Testis (tissue), 3 donors: ENCODE measurements around the gene MAGOH. TPM values are rescaled to one million over a fixed set of nuclear protein-coding genes. Genes with fewer than 3 reads are reported as not detected.

Experiments
- DNase-seq: peaks from one replicate; pipeline ENCODE4 v3.0.0-alpha.2; 2019
- H3K27ac ChIP-seq, 2 donors: fragments of 200-600 bp; sonication (generic); one replicate each; pipeline ENCODE4 v1.5.1; 2019
- H3K27me3 ChIP-seq: fragments of 200-600 bp; sonication (generic); one replicate; pipeline ENCODE4 v1.5.1; 2019
- H3K36me3 ChIP-seq: fragments of 200-600 bp; sonication (generic); one replicate; pipeline ENCODE4 v1.5.1; 2017; ENCODE audit warnings: low read depth; ENCODE audit errors: missing control alignments
- H3K4me1 ChIP-seq: fragments of 200-600 bp; sonication (generic); one replicate; pipeline ENCODE4 v1.5.1; 2019
- H3K4me3 ChIP-seq, 2 donors: fragments of 200-600 bp; sonication (generic); one replicate each; pipeline ENCODE4 v1.5.1; 2017 to 2019
- H3K9me3 ChIP-seq: fragments of 200-600 bp; sonication (generic); one replicate; pipeline ENCODE4 v1.5.1; 2017
- POLR2A ChIP-seq: fragments of 450-650 bp; IDR thresholded peaks from one replicate; pipeline ENCODE4 v1.6.1; 2017; ENCODE audit warnings: antibody characterized with exemption, mild to moderate bottlenecking, moderate library complexity
- WGBS, 2 donors: methylation state at CpG; one replicate each; pipeline ENCODE4 v1.1.5; 2018; 5-methylcytosine and 5-hydroxymethylcytosine counted together
- intact Hi-C: fragments of 100-400 bp; cut with DNase I; formaldehyde crosslinking; loops from one replicate; pipeline ENCODE4 v1.15.1; 2023; ENCODE audit warnings: low total_unique reads
- polyA plus RNA-seq: library from polyadenylated mRNA; stranded (reverse); fragments of 350-450 nt; fragmentation: Illumina TruSeq; extraction: RNeasy Lipid Tissue Mini Kit (QIAGEN cat#74804); gene quantifications from one replicate; pipeline ENCODE4 v1.2.3, GENCODE V29; 2014; ENCODE audit warnings: low read depth, low replicate concordance; ENCODE audit not compliant: insufficient read depth
- total RNA-seq, 2 donors: library from RNA; depleted of rRNA; stranded (reverse); fragments of >200 nt; gene quantifications; one replicate each; pipeline ENCODE4 v1.2.3, GENCODE V29; 2016
- TF ChIP-seq, protein P1 (sequence below), 3 experiments: fragments of 450-650 bp in 2 of 3; fragments of 200-600 bp in 1 of 3; sonication (generic) in 1 of 3; IDR thresholded peaks; one replicate each; pipeline ENCODE4 v1.5.1; 2016 to 2019; ENCODE audit warnings: antibody characterized with exemption in 3 of 3, mild to moderate bottlenecking in 2 of 3, moderate library complexity in 1 of 3

Gene MAGOH
- total and polyA plus RNA-seq, 3 donors from 2014 or later = 32.0 to 50.0 (median 39.1) TPM

DNA sequence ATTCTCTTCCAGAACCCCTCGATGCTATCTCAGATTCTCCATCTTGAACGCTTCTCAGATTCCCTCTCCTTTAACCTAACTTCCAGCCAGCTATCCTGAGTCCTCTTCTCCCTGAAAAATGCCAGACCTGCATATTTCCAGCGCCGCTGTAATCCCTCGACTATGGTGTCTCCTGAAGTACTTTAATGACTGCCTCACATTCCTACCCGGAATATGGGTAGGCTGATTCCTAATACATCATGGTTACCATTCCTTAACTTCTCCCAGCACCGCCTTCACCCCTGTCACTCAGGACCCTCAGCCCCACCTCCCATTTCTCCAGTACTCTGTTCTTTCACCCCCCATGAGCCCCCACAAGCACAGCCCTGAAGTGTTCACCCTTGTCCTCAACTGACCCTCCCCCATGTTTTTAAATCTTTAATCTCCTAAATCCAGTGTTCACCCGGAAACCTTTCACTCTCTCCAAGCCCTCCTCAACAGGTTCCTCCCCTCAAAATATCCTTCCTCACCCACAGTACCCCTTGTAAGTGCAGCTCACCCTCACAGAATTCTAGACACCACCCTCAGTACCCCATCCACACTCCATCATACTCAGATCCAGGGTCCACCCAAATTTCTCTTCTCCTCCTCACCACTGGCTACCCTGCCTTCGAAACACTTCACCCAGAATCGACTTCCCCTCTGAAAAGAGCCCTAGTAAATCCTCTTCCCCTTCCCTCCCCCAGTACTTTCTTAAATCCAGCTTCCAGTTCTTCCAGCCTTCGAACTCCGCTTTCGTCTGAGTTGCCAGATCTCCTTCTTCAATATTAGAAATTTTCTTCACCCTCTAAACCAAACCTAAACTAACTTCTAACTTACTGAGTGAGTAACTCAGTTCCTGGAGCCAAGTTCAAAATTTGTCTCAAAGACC, 40.8 kb downstream of the MAGOH start:
- Histone ChIP-seq H3K9me3 (no peaks in the 10 kb centered on the region), H3K27ac (peak overlapping the region; percentile 96), H3K27me3 (no peaks in the 10 kb centered on the region), H3K36me3 (no peaks in the 10 kb centered on the region), H3K4me1 (peaks cover 32% of the 10 kb centered on the region), H3K4me3 (peak overlapping the region; percentile 92 to 97)
- intact Hi-C loops = no loop called here
- WGBS, 2 donors = 21 to 22% methylated on average over 13 of the region's 13 CpGs
- DNase-seq = no peak
- no peak for TF ChIP-seq POLR2A
- TF ChIP-seq, protein P1, sequence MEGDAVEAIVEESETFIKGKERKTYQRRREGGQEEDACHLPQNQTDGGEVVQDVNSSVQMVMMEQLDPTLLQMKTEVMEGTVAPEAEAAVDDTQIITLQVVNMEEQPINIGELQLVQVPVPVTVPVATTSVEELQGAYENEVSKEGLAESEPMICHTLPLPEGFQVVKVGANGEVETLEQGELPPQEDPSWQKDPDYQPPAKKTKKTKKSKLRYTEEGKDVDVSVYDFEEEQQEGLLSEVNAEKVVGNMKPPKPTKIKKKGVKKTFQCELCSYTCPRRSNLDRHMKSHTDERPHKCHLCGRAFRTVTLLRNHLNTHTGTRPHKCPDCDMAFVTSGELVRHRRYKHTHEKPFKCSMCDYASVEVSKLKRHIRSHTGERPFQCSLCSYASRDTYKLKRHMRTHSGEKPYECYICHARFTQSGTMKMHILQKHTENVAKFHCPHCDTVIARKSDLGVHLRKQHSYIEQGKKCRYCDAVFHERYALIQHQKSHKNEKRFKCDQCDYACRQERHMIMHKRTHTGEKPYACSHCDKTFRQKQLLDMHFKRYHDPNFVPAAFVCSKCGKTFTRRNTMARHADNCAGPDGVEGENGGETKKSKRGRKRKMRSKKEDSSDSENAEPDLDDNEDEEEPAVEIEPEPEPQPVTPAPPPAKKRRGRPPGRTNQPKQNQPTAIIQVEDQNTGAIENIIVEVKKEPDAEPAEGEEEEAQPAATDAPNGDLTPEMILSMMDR (IDR thresholded peaks at IDR 0.05) = no peak

- Histone ChIP-seq H3K27me3 (no peaks in the 10 kb centered on the region), H3K9me3 (no peaks in the 10 kb centered on the region), H3K4me1 (peaks cover 32% of the 10 kb centered on the region), H3K36me3 (no peaks in the 10 kb centered on the region), H3K4me3 (peak within 1 kb of the TSS; percentile 92 to 97), H3K27ac (peak within 1 kb of the TSS; percentile 96)
- peak; percentile 95 for DNase-seq
- WGBS, 2 donors = 0% methylated on average over 30 to 57 of the region's 57 CpGs
- intact Hi-C loops = no loop called here
- TF ChIP-seq POLR2A = peak; percentile 80
- TF ChIP-seq, protein P1 (IDR thresholded peaks at IDR 0.05) = peak in 2 of 3 experiments; percentile 16 to 19
Measured at GRCh38 chr1:53196485-53197290, 41.6 kb downstream of the MAGOH start, which contains the start of gene CPT2. Gene CPT2, plus strand, starts transcription at chr1:53196824. Its CDS starts 120 bp downstream, at chr1:53196944.

DNA sequence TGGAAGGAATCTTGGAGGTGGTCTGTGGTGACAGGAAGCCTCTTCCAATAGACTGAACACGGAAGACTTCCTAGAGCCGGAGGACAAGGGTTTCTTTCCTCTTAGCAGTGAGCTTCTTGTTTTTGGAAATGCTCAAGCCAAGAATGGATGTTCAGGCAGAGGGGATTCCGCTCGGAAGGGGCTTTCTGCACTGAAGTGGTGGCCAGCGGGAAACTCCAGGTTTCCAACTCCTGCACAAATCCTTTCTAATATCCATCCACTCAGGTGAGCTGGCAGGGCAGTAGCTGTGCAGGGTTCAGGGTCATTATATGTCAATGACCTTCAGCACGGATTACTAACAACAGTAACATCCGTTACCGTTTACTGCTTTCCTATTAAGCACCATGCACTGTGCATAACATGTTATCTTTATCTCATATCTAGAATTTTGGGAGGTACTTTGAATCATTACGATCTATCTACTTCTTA, 42.3 kb downstream of the MAGOH start:
- no peak for TF ChIP-seq POLR2A
- TF ChIP-seq, protein P1 (IDR thresholded peaks at IDR 0.05) = no peak
- 6 to 19% methylated on average over 9 of the region's 9 CpGs for WGBS, 2 donors
- H3K27ac ChIP-seq = peak overlapping the region; percentile 96
- intact Hi-C loops = no loop called here
- DNase-seq = no peak
- H3K27me3 ChIP-seq = no peaks in the 10 kb centered on the region
- H3K9me3 ChIP-seq = no peaks in the 10 kb centered on the region
- peak overlapping the region; percentile 92 to 97 for H3K4me3 ChIP-seq
- no peaks in the 10 kb centered on the region for H3K36me3 ChIP-seq
- peaks cover 32% of the 10 kb centered on the region for H3K4me1 ChIP-seq

GRCh38 chr1:53195246-53196016, 42.9 kb downstream of the MAGOH start:
- Histone ChIP-seq H3K27me3 (no peaks in the 10 kb centered on the region), H3K4me3 (peak overlapping the region in 1 of 2 donors; percentile 97), H3K4me1 (peaks cover 32% of the 10 kb centered on the region), H3K36me3 (no peaks in the 10 kb centered on the region), H3K9me3 (no peaks in the 10 kb centered on the region), H3K27ac (peak overlapping the region; percentile 96)
- intact Hi-C loops = no loop called here
- TF ChIP-seq POLR2A = no peak
- DNase-seq = peak; percentile 56
- WGBS, 2 donors = 30 to 34% methylated on average over 11 of the region's 11 CpGs
